Trophoblast cell (in vitro differentiated cells and primary cell): ENCODE results near the gene TMPRSS12.
"Not testable (repeated sequence)": the region's sequence is repeated elsewhere in the genome, so short reads cannot be mapped to it uniquely, and the experiment has no call there.

Source experiments
- DNase-seq, 2 donors: peaks; one replicate each; pipeline ENCODE4 v3.0.0-alpha.2; 2016
- H2AFZ ChIP-seq: 2 replicates; pipeline ENCODE4 v1.6.1; 2013; ENCODE audit warnings: low read length, moderate library complexity, mild to moderate bottlenecking; ENCODE audit not compliant: insufficient read depth, poor library complexity
- H2AK5ac ChIP-seq: 2 replicates; pipeline ENCODE4 v1.6.1; 2013; ENCODE audit warnings: mild to moderate bottlenecking, low read length
- H2BK120ac ChIP-seq: 2 replicates; pipeline ENCODE4 v1.6.1; 2013; ENCODE audit warnings: low read length, mild to moderate bottlenecking, moderate library complexity; ENCODE audit not compliant: insufficient read depth, poor library complexity
- H2BK12ac ChIP-seq: 2 replicates; pipeline ENCODE4 v1.6.1; 2013; ENCODE audit warnings: mild to moderate bottlenecking, low read length, moderate library complexity
- H2BK5ac ChIP-seq: 2 replicates; pipeline ENCODE4 v1.6.1; 2013; ENCODE audit warnings: low read length, low read depth, moderate library complexity, mild to moderate bottlenecking; ENCODE audit not compliant: poor library complexity
- H3K14ac ChIP-seq: 2 replicates; pipeline ENCODE4 v1.6.1; 2013; ENCODE audit warnings: mild to moderate bottlenecking, low read length
- H3K18ac ChIP-seq: 2 replicates; pipeline ENCODE4 v1.6.1; 2013; ENCODE audit warnings: mild to moderate bottlenecking, low read length
- H3K23ac ChIP-seq: 2 replicates; pipeline ENCODE4 v1.6.1; 2013; ENCODE audit warnings: low read length
- H3K27ac ChIP-seq: 2 replicates; pipeline ENCODE4 v1.5.1; 2013; ENCODE audit warnings: low read depth, mild to moderate bottlenecking, inconsistent platforms, low read length, moderate library complexity
- H3K27me3 ChIP-seq: 2 replicates; pipeline ENCODE4 v1.6.1; 2013; ENCODE audit warnings: inconsistent platforms, mild to moderate bottlenecking, low read length, moderate library complexity; ENCODE audit not compliant: insufficient read depth
- H3K36me3 ChIP-seq, 2 experiments: 1 replicate in 1 of 2; 2 replicates in 1 of 2; pipeline ENCODE4 v1.6.1; 2013; ENCODE audit warnings: low read length in 2 of 2, mild to moderate bottlenecking in 2 of 2, moderate library complexity in 1 of 2; ENCODE audit not compliant: insufficient read depth in 2 of 2, control insufficient read depth in 1 of 2
- H3K4ac ChIP-seq: 2 replicates; pipeline ENCODE4 v1.6.1; 2013; ENCODE audit warnings: low read depth, mild to moderate bottlenecking, low read length, moderate library complexity
- H3K4me1 ChIP-seq, 2 experiments: 1 replicate in 1 of 2; 2 replicates in 1 of 2; pipeline ENCODE4 v1.6.1; 2013; ENCODE audit warnings: low read length in 2 of 2, mild to moderate bottlenecking in 2 of 2, moderate library complexity in 1 of 2; ENCODE audit not compliant: insufficient read depth in 2 of 2, control insufficient read depth in 1 of 2
- H3K4me2 ChIP-seq: 2 replicates; pipeline ENCODE4 v1.6.1; 2013; ENCODE audit warnings: inconsistent platforms, mild to moderate bottlenecking, low read length, moderate library complexity
- H3K4me3 ChIP-seq: 2 replicates; pipeline ENCODE4 v1.5.1; 2013; ENCODE audit warnings: mild to moderate bottlenecking, low read depth, low read length, inconsistent platforms
- H3K79me1 ChIP-seq: one replicate; pipeline ENCODE4 v1.6.1; 2013; ENCODE audit warnings: low read length
- H3K79me2 ChIP-seq: 2 replicates; pipeline ENCODE4 v1.6.1; 2013; ENCODE audit warnings: low read length, mild to moderate bottlenecking; ENCODE audit not compliant: control insufficient read depth, insufficient read depth, poor library complexity
- H3K9ac ChIP-seq: 2 replicates; pipeline ENCODE4 v1.6.1; 2013; ENCODE audit warnings: mild to moderate bottlenecking, low read length
- H3K9me3 ChIP-seq: 2 replicates; pipeline ENCODE4 v1.6.1; 2013; ENCODE audit warnings: low read depth, mild to moderate bottlenecking, control low read depth, inconsistent platforms, low read length; ENCODE audit not compliant: insufficient read depth
- H4K12ac ChIP-seq: 2 replicates; pipeline ENCODE4 v1.6.1; 2013; ENCODE audit warnings: low read depth, mild to moderate bottlenecking, low read length, moderate library complexity
- H4K8ac ChIP-seq: 2 replicates; pipeline ENCODE4 v1.6.1; 2013; ENCODE audit warnings: low read depth, mild to moderate bottlenecking, low read length, moderate library complexity
- H4K91ac ChIP-seq: one replicate; pipeline ENCODE4 v1.6.1; 2013; ENCODE audit warnings: low read depth, mild to moderate bottlenecking, low read length, moderate library complexity
- WGBS: extraction: QIAGEN DNeasy Blood & Tissue Kit; methylation state at CpG from one replicate; pipeline ENCODE4 v1.1.7; 2013; ENCODE audit warnings: missing lambda C conversion rate; ENCODE audit not compliant: insufficient read length, insufficient coverage; ENCODE audit errors: extremely low coverage; 5-methylcytosine and 5-hydroxymethylcytosine counted together

Gene TMPRSS12

DNA sequence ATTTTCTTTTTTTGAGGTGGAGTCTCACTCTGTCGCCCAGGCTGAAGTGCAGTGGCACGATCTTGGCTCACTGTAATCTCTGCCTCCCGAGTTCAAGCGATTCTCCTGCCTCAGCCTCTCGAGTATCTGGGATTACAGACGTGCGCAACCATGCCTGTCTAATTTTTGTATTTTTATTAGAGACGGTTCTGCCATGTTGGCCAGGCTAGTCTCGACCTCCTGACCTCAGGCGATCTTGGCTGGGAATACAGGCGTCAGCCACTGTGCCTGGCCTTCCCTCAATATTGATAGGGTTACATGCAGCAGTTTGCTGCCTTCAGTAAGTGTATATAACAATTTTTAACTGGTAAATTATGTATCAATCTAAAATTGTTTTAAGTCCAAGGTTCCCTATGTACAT lies 19.0 kb upstream of the TMPRSS12 start:
- not testable (repeated sequence) for H2AK5ac ChIP-seq, H2BK12ac ChIP-seq, H2BK5ac ChIP-seq, H4K12ac ChIP-seq, H3K27me3 ChIP-seq, H3K27ac ChIP-seq, DNase-seq, H3K4me1 ChIP-seq, H3K14ac ChIP-seq, H4K8ac ChIP-seq, H3K36me3 ChIP-seq, H3K9ac ChIP-seq, H3K79me2 ChIP-seq, H3K9me3 ChIP-seq, H3K4ac ChIP-seq, H3K4me3 ChIP-seq, H2AFZ ChIP-seq, H2BK120ac ChIP-seq, H3K79me1 ChIP-seq, H3K18ac ChIP-seq, H3K4me2 ChIP-seq, H3K23ac ChIP-seq, H4K91ac ChIP-seq
- WGBS = no CpG with 5 or more reads among the region's 11 CpGs

DNA sequence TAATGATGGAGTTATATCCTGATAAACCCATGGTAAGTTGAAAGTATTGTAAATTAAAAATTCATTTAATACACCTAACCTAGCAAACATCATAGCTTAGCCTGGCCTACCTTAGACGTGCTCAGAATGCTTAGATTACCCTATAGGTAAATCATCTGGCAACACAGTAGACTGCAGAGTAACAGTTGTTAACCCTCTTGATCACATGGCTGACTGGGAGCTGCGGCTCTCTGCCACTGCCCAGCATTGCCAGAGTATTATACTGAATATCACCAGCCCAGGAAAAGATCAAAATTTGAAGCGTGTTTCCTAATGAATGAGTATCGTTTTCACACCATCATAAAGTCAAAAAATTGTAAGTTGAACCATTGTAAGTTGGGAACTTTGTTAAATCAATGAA lies 17.8 kb upstream of the TMPRSS12 start:
- no peak overlapping the region for H3K14ac ChIP-seq
- H4K91ac ChIP-seq = no peak overlapping the region
- H2BK5ac ChIP-seq = no peak overlapping the region
- peaks cover 2% of the 10 kb centered on the region for H3K9me3 ChIP-seq
- H3K4me1 ChIP-seq = peaks cover 0 to 1% of the 10 kb centered on the region in 2 experiments
- no peak overlapping the region for H4K12ac ChIP-seq
- H3K79me1 ChIP-seq = peaks cover 2% of the 10 kb centered on the region
- H3K4me3 ChIP-seq = no peak overlapping the region
- peaks cover 0 to 2% of the 10 kb centered on the region in 2 experiments for H3K36me3 ChIP-seq
- no peaks in the 10 kb centered on the region for H3K27me3 ChIP-seq
- no peak overlapping the region for H2BK12ac ChIP-seq
- H3K4me2 ChIP-seq = no peak overlapping the region
- no peak overlapping the region for H3K4ac ChIP-seq
- no peak overlapping the region for H2AFZ ChIP-seq
- no peak overlapping the region for H3K9ac ChIP-seq
- H3K79me2 ChIP-seq = no peaks in the 10 kb centered on the region
- no peak overlapping the region for H3K18ac ChIP-seq
- no CpG with 5 or more reads among the region's 4 CpGs for WGBS
- no peak overlapping the region for H3K27ac ChIP-seq
- DNase-seq = no peak
- H3K23ac ChIP-seq = no peak overlapping the region
- H2BK120ac ChIP-seq = no peak overlapping the region
- H2AK5ac ChIP-seq = no peak overlapping the region
- no peak overlapping the region for H4K8ac ChIP-seq

DNA sequence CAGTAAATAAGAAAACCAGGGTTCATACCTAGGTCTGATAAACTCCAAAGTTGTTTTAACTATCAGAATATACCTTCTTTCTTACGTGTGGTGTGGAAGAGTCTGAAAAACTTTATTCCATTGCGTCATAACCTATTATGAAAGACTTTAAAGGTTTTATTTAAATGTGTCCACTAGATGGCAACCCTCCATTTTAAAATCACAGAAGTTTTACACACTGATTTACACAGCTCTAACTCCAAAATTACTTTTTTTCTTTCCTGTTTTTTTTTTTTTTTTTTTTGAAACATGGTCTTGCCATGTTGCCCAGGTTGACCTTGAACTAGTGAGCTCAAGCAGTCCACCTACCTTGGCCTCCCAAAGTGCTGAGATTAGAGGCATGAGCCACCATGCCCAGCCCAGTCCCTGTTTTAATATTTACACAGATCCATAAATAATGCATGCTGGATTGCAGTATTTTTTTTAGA lies 17.3 kb upstream of the TMPRSS12 start:
- no CpG with 5 or more reads among the region's 2 CpGs for WGBS
- Histone ChIP-seq H2BK5ac (no peak overlapping the region), H3K14ac (no peak overlapping the region), H3K9ac (no peak overlapping the region), H3K27me3 (no peaks in the 10 kb centered on the region), H3K18ac (no peak overlapping the region), H2AFZ (no peak overlapping the region), H3K79me2 (no peaks in the 10 kb centered on the region), H3K27ac (no peak overlapping the region), H4K91ac (no peak overlapping the region), H4K12ac (no peak overlapping the region), H4K8ac (no peak overlapping the region), H3K4ac (no peak overlapping the region), H3K4me1 (peaks cover 0 to 1% of the 10 kb centered on the region in 2 experiments), H2AK5ac (no peak overlapping the region), H3K9me3 (peaks cover 2% of the 10 kb centered on the region), H2BK12ac (no peak overlapping the region), H3K4me3 (no peak overlapping the region), H3K4me2 (no peak overlapping the region), H3K36me3 (peaks cover 0 to 2% of the 10 kb centered on the region in 2 experiments), H3K23ac (no peak overlapping the region), H2BK120ac (no peak overlapping the region), H3K79me1 (peaks cover 2% of the 10 kb centered on the region)
- peak in 1 of 2 donors; percentile 89 for DNase-seq

DNA sequence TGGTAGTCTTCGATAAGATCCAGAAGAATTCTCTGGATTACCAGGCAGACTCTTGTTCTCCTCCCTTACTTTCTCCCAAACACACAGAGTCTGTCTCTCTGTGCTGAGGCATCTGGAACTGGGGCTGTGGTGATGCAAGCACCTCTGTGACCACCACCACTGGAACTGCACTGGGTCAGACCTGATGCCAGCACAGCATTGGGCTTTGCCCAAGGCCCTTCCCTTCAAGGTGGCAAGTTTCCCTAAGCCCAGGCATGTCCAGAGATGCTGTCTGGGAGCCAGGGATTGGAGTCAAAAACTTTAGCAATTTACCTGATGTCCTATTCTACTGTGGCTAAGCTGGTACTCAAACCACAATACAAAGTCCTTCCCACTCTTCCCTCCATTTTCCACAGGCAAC lies 14.6 kb upstream of the TMPRSS12 start:
- no peak overlapping the region for H4K12ac ChIP-seq

More for the DNA sequence above, 14.6 kb upstream of the TMPRSS12 start:
- Histone ChIP-seq H3K79me1 (peaks cover 2% of the 10 kb centered on the region), H4K8ac (no peak overlapping the region), H2AFZ (no peak overlapping the region), H3K23ac (no peak overlapping the region), H3K79me2 (no peaks in the 10 kb centered on the region), H2AK5ac (no peak overlapping the region), H3K4me1 (no peaks in the 10 kb centered on the region), H3K18ac (no peak overlapping the region), H2BK12ac (peak overlapping the region; percentile 70), H3K14ac (no peak overlapping the region), H2BK120ac (peak overlapping the region; percentile 11), H3K27me3 (no peaks in the 10 kb centered on the region), H2BK5ac (no peak overlapping the region), H3K9ac (no peak overlapping the region), H3K4me2 (no peak overlapping the region), H3K4me3 (no peak overlapping the region), H4K91ac (no peak overlapping the region), H3K9me3 (peaks cover 2% of the 10 kb centered on the region), H3K27ac (no peak overlapping the region), H3K36me3 (no peaks in the 10 kb centered on the region), H3K4ac (no peak overlapping the region)
- DNase-seq = no peak
- WGBS = no CpG with 5 or more reads among the region's 1 CpG
